Smooth muscle cell (in vitro differentiated cells): ENCODE measurements around the gene TPK1. TPM values are rescaled to one million over a fixed set of nuclear protein-coding genes. Genes with fewer than 3 reads are reported as not detected.

Experiments
- DNase-seq: peaks from one replicate; lab custom pipeline; 2025; ENCODE audit not compliant: unreplicated experiment; lab: John Stamatoyannopoulos, UW
- H2AFZ ChIP-seq: fragments of 200-600 bp; sonication (generic); 2 replicates; pipeline ENCODE4 v1.6.0; 2016; ENCODE audit warnings: antibody characterized with exemption, low read depth, mild to moderate bottlenecking
- H3F3A ChIP-seq: fragments of 200-600 bp; sonication (generic); 2 replicates; pipeline ENCODE4 v1.6.0; 2017; ENCODE audit warnings: antibody characterized with exemption, low read depth
- H3K27ac ChIP-seq: fragments of 200-600 bp; sonication (generic); 2 replicates; pipeline ENCODE4 v1.5.1; 2016; ENCODE audit warnings: low read depth, mild to moderate bottlenecking
- H3K27me3 ChIP-seq: fragments of 200-600 bp; sonication (generic); 2 replicates; pipeline ENCODE4 v1.6.1; 2016; ENCODE audit warnings: low read depth, mild to moderate bottlenecking
- H3K36me3 ChIP-seq: fragments of 200-600 bp; sonication (generic); 2 replicates; pipeline ENCODE4 v1.5.1; 2016; ENCODE audit warnings: low read depth
- H3K4me1 ChIP-seq: fragments of 200-600 bp; sonication (generic); 2 replicates; pipeline ENCODE4 v1.5.1; 2016; ENCODE audit warnings: low read depth
- H3K4me2 ChIP-seq: fragments of 200-600 bp; sonication (generic); 2 replicates; pipeline ENCODE4 v1.6.0; 2016; ENCODE audit warnings: mild to moderate bottlenecking
- H3K4me3 ChIP-seq: fragments of 200-600 bp; sonication (generic); 2 replicates; pipeline ENCODE4 v1.5.1; 2016; ENCODE audit warnings: mild to moderate bottlenecking
- H3K79me2 ChIP-seq: fragments of 200-600 bp; sonication (generic); 2 replicates; pipeline ENCODE4 v1.6.0; 2016; ENCODE audit warnings: low read depth, mild to moderate bottlenecking
- H3K9ac ChIP-seq: fragments of 200-600 bp; sonication (generic); 2 replicates; pipeline ENCODE4 v1.6.0; 2016; ENCODE audit warnings: low read depth
- H3K9me3 ChIP-seq: fragments of 200-600 bp; sonication (generic); replicated peaks from 2 replicates; pipeline ENCODE4 v1.5.1; 2016; ENCODE audit warnings: low read depth
- H4K20me1 ChIP-seq: fragments of 200-600 bp; sonication (generic); 2 replicates; pipeline ENCODE4 v1.6.0; 2016; ENCODE audit warnings: low read depth
- CTCF ChIP-seq: fragments of 200-600 bp; sonication (generic); IDR thresholded peaks from 2 replicates; pipeline ENCODE4 v1.5.1; 2017; ENCODE audit warnings: borderline replicate concordance, mild to moderate bottlenecking, antibody characterized with exemption; ENCODE audit not compliant: insufficient read depth, poor library complexity, severe bottlenecking
- WGBS: methylation state at CpG from one replicate; pipeline ENCODE4 v1.1.7; 2016; ENCODE audit warnings: low lambda C conversion rate; 5-methylcytosine and 5-hydroxymethylcytosine counted together
- polyA plus RNA-seq: library from polyadenylated mRNA; unstranded; fragments of >200 nt; fragmentation: Nextera tagmentation; extraction: Ambion mirVana; gene quantifications from 2 replicates; pipeline ENCODE4 v1.2.1, GENCODE V29; 2016
- total RNA-seq: library from RNA; depleted of rRNA; stranded (reverse); fragments of >200 nt; gene quantifications from 2 replicates; pipeline ENCODE4 v1.2.3, GENCODE V29; 2014

Gene TPK1
- total and polyA plus RNA-seq, 2 experiments from 2014 or later: 1.2 to 1.9 TPM

GRCh38 chr7:144791488-144791887, 44.4 kb downstream of the TPK1 start:
- H3K27me3 ChIP-seq: no peaks in the 10 kb centered on the region
- H3K4me1 ChIP-seq: no peaks in the 10 kb centered on the region
- no peaks in the 10 kb centered on the region for H3K36me3 ChIP-seq
- no peak for DNase-seq
- H3K79me2 ChIP-seq: no peaks in the 10 kb centered on the region
- H3F3A ChIP-seq: no peaks in the 10 kb centered on the region
- H3K9me3 ChIP-seq: no peaks in the 10 kb centered on the region
- TF ChIP-seq CTCF: no peak
- no peak overlapping the region for H3K4me2 ChIP-seq
- WGBS: 88% methylated on average over 2 of the region's 2 CpGs
- no peaks in the 10 kb centered on the region for H4K20me1 ChIP-seq
- no peak overlapping the region for H3K9ac ChIP-seq
- H2AFZ ChIP-seq: no peak overlapping the region
- H3K4me3 ChIP-seq: no peak overlapping the region
- H3K27ac ChIP-seq: no peak overlapping the region

DNA sequence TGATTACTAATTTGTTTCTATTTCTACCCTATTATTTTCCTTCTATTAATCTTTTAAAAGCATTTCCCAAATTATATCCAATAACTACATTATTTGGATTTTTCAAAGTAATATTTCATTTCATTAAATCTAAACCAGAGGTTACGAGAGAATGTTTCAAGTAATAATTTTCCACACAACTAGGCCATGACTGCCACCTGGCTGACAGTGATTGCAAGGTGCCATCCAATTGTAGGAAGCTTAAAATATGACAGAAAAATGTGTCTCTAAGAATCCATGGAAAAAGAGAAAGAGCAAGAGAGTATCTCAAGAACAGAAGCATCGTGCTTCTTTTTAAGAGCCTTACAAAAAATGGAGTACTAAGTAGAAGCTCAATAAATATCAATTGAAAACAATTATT, 48.7 kb downstream of the TPK1 start:
- Histone ChIP-seq H3K36me3 (no peaks in the 10 kb centered on the region), H3K4me1 (no peaks in the 10 kb centered on the region), H3K4me3 (no peak overlapping the region), H3K4me2 (no peak overlapping the region), H4K20me1 (no peaks in the 10 kb centered on the region), H3K9me3 (no peaks in the 10 kb centered on the region), H3F3A (no peaks in the 10 kb centered on the region), H3K27ac (no peak overlapping the region), H2AFZ (no peak overlapping the region), H3K79me2 (no peaks in the 10 kb centered on the region), H3K9ac (no peak overlapping the region), H3K27me3 (no peaks in the 10 kb centered on the region)
- no peak for DNase-seq
- peak; percentile 34 for TF ChIP-seq CTCF
- 91% methylated on average over 2 of the region's 2 CpGs for WGBS

- Histone ChIP-seq H3K36me3 (no peaks in the 10 kb centered on the region), H3K4me3 (no peak overlapping the region), H3K4me2 (no peak overlapping the region), H2AFZ (no peak overlapping the region), H3K27ac (no peak overlapping the region), H3K79me2 (no peaks in the 10 kb centered on the region), H3K9me3 (no peaks in the 10 kb centered on the region), H3K9ac (no peak overlapping the region), H3F3A (no peaks in the 10 kb centered on the region), H3K4me1 (no peaks in the 10 kb centered on the region), H3K27me3 (no peaks in the 10 kb centered on the region), H4K20me1 (no peaks in the 10 kb centered on the region)
- no peak for DNase-seq
- peak; percentile 2 for TF ChIP-seq CTCF
- WGBS: 53% methylated on average over 2 of the region's 2 CpGs
Observed at GRCh38 chr7:144786522-144786921, 49.3 kb downstream of the TPK1 start.

DNA sequence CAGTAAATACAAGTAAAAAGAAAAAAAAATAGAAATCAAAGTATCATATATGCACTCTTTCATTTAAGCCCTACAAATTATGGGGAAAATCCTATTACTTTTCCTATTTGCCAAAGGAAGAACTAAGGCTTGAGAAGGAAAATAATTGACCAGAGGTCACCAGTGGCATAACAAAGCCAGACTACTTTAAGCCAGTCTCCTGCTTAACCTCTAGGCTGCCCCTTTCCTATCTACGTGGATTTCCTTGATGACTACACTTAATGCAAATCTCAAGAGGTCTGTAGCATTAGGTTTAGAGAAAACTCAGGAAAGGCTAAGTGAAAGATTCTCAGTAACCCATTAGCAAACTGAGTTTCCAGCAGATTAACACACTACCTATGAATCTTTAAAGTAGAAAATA, 49.8 kb downstream of the TPK1 start:
- no peaks in the 10 kb centered on the region for H3K4me1 ChIP-seq
- no peaks in the 10 kb centered on the region for H4K20me1 ChIP-seq
- no peaks in the 10 kb centered on the region for H3K36me3 ChIP-seq
- no peak overlapping the region for H3K27ac ChIP-seq
- no peak overlapping the region for H3K9ac ChIP-seq
- no peak overlapping the region for H3K4me3 ChIP-seq
- 41% methylated on average over 1 of the region's 1 CpG for WGBS
- no peaks in the 10 kb centered on the region for H3K9me3 ChIP-seq
- no peaks in the 10 kb centered on the region for H3K79me2 ChIP-seq
- no peaks in the 10 kb centered on the region for H3K27me3 ChIP-seq
- no peaks in the 10 kb centered on the region for H3F3A ChIP-seq
- H3K4me2 ChIP-seq: no peak overlapping the region
- H2AFZ ChIP-seq: no peak overlapping the region
- no peak for TF ChIP-seq CTCF
- DNase-seq: no peak
